ENCODE data around the gene SLC25A36.
"Not testable (repeated sequence)": the region's sequence is repeated elsewhere in the genome, so short reads cannot be mapped to it uniquely, and the experiment has no call there.

SLC25A36 gene

GRCh38 chr3:140931801-140932200 is 9.8 kb upstream of the SLC25A36 start:
- TF ChIP-seq SPI1 (IDR thresholded peaks at IDR 0.05; ENCODE audit: borderline replicate concordance, low read depth) (no peak), REST (IDR thresholded peaks at IDR 0.05; ENCODE audit: insufficient replicate concordance, low read depth) (no peak)
- Histone ChIP-seq H3K4me3 (replicated peaks; ENCODE audit: insufficient read depth, low read length) (no peak overlapping the region), H3K27me3 (ENCODE audit: insufficient read depth, poor library complexity, severe bottlenecking) (no peaks in the 10 kb centered on the region), H3K27ac (replicated peaks) (no peak overlapping the region)
- no peak for DNase-seq (ENCODE audit: low read depth in 1 of 2, low spot score in 1 of 2)

- no peak for DNase-seq (ENCODE audit: low read depth in 1 of 2, low spot score in 1 of 2)
- Histone ChIP-seq H3K27ac (replicated peaks) (no peak overlapping the region), H3K4me3 (replicated peaks; ENCODE audit: insufficient read depth, low read length) (no peak overlapping the region), H3K27me3 (ENCODE audit: insufficient read depth, poor library complexity, severe bottlenecking) (no peaks in the 10 kb centered on the region)
- TF ChIP-seq SPI1 (IDR thresholded peaks at IDR 0.05; ENCODE audit: borderline replicate concordance, low read depth) (no peak), POLR2AphosphoS5 (IDR thresholded peaks at IDR 0.05; ENCODE audit: low read depth) (no peak), REST (IDR thresholded peaks at IDR 0.05; ENCODE audit: insufficient replicate concordance, low read depth) (no peak), CTCF (IDR thresholded peaks at IDR 0.05; ENCODE audit: insufficient read depth, low read length) (no peak), GABPA (IDR thresholded peaks at IDR 0.05; ENCODE audit: low read depth) (no peak)
These were observed 8.5 kb upstream of the SLC25A36 start for GRCh38 chr3:140933109-140933508.

- no peak for DNase-seq (ENCODE audit: low read depth in 1 of 2, low spot score in 1 of 2)
- Histone ChIP-seq H3K4me3 (replicated peaks; ENCODE audit: insufficient read depth, low read length) (no peak overlapping the region), H3K27ac (replicated peaks) (no peak overlapping the region), H3K27me3 (ENCODE audit: insufficient read depth, poor library complexity, severe bottlenecking) (no peaks in the 10 kb centered on the region)
- TF ChIP-seq SPI1 (IDR thresholded peaks at IDR 0.05; ENCODE audit: borderline replicate concordance, low read depth), result no peak
- no peak for TF ChIP-seq REST (IDR thresholded peaks at IDR 0.05; ENCODE audit: insufficient replicate concordance, low read depth)
- TF ChIP-seq CTCF (IDR thresholded peaks at IDR 0.05; ENCODE audit: insufficient read depth, low read length), result no peak
- no peak for TF ChIP-seq POLR2AphosphoS5 (IDR thresholded peaks at IDR 0.05; ENCODE audit: low read depth)
These were observed 8.1 kb upstream of the SLC25A36 start for GRCh38 chr3:140933552-140933951.

- H3K27me3 ChIP-seq (ENCODE audit: insufficient read depth, poor library complexity, severe bottlenecking); DNase-seq (ENCODE audit: low read depth in 1 of 2, low spot score in 1 of 2); H3K27ac ChIP-seq (replicated peaks); H3K4me3 ChIP-seq (replicated peaks; ENCODE audit: insufficient read depth, low read length): not testable (repeated sequence)
These were observed 2.3 kb upstream of the SLC25A36 start for GRCh38 chr3:140939305-140939704.
